ENCODE results near the gene CASQ2.

CASQ2 gene

DNA sequence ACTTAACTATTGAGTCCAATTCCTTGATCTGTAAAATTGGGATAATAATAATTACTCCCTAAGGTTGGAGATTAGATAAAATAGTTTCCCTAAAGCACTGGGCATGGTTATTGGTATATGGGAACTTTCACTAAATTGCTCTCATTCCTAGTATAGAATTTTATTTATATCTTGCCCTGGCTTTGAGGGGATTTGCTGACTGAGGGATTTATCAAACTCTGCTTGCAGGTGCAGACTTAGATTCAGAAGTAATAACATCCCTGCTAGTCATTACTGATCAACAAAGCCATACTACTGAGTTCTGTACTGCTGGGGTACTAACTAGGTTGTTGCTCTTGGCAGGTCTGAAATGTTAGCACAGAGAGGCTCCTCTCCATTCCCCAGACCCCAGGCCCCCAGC lies 41.9 kb downstream of the CASQ2 start:
- DNase-seq: no peak

GRCh38 chr1:115726161-115726560 lies 42.4 kb downstream of the CASQ2 start:
- no peak for DNase-seq

DNA sequence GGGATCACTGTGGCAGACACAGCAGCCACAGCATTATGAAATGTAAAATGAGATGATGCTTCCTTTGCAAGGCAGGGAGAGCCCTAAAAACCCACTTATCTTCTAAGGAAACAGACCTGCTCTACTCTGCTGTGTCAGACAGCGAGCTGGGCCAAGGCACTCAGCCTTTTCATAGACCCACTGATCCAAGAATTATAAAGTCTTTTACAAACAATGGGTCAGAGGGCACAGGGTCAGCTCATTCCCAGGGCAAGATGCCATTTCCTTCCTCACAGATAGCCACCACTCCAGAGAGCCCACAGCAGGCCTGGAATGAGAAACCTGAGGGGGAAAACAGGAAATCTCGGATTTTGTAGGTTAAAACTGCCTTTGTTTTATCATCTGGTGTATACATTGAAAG lies 42.9 kb downstream of the CASQ2 start:
- no peak for DNase-seq

DNA sequence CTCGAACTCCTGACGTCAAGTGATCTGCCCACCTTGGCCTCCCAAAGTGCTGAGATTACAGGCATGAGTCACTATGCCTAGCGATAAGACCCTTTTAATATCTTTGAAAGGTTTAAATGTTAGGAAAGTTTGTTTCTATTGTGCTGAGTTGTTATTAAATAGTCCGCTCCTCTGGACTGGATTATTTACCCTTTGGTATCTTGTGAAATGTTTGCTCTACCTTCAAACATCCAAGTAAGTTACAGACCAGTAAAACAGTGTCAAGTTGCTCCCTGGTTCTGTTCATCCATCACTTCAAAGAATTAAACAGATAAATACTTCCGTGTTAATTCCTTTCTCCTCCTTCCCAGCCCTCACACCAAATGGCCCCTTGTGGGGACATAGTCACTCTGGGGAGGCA lies 44.8 kb downstream of the CASQ2 start:
- DNase-seq: no peak

- no peak for DNase-seq
Observed at GRCh38 chr1:115722221-115722620, 46.3 kb downstream of the CASQ2 start.

DNA sequence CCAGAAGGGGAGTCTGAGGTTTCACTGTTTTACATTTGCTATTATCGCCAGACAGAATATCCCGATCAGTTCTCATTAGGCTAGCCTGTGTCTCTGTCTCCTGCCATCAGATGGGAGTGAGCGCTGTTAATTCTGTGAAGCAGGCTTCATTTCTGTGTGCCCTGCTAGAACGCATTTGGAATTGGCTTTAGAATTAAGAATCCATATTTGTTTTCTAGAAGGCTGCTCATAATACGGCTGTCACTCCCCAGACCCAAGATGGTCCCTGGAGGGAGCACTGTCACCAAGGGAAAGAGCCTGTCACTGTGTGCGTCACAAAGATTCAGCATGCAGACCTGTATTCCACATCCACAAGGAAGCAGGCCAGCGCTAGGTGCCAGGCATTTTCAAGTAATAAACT lies 49.2 kb downstream of the CASQ2 start:
- no peak for DNase-seq

- DNase-seq: no peak
Observed at GRCh38 chr1:115718011-115718754, 50.3 kb downstream of the CASQ2 start.

GRCh38 chr1:115717541-115717940 lies 51.0 kb downstream of the CASQ2 start:
- DNase-seq: peak; percentile 22

DNA sequence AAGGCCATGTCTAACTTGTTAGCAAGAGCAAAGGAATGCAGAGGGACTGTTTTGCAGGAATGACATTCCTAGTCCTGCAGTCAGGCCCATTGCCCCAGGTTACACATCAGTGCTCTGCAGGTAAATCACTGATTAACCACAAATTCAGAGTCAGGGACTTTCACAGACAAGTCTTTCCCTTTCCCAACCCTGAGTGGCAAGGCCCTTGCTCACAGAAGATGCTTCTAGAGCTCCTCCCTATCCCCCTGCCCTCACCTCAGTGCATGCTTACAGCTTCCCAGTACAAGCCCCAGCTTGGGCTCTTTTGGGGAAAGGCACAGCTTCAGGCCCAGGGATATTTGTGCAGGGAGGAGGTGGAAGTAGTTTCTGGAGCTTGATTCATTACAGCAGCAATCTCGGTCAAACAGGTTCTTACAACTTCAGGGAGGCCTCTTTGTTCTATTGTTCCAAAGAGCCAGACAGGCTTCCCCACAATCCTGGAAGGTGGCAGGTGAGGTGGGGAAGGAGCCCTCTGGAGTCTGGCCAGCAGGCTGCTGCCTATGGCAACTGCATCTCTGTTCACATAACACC lies 53.9 kb downstream of the CASQ2 start:
- no peak for DNase-seq

DNA sequence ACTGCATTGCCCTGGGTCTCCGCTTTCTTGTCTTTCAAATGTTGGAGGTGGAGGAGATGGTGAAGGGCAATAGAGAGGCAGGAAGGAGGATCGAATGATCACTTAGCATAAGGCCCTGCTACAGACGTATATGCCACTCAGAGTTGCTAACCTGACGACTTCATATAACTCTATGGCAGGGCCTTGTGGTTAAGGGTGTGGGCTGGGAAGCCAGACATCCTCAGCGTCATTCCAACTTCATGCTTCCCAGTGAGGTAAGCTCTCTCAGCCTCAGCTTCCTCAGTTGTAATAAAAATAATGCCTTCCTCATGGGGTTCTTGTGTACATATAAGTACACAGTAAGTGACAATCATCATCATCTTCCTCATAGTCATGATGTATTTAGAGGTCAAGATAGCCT lies 54.6 kb downstream of the CASQ2 start:
- DNase-seq: no peak

- no peak for DNase-seq
Observed at GRCh38 chr1:115712911-115713609, 55.5 kb downstream of the CASQ2 start.

- no peak for DNase-seq
Observed at GRCh38 chr1:115710859-115711624, 57.5 kb downstream of the CASQ2 start.

DNA sequence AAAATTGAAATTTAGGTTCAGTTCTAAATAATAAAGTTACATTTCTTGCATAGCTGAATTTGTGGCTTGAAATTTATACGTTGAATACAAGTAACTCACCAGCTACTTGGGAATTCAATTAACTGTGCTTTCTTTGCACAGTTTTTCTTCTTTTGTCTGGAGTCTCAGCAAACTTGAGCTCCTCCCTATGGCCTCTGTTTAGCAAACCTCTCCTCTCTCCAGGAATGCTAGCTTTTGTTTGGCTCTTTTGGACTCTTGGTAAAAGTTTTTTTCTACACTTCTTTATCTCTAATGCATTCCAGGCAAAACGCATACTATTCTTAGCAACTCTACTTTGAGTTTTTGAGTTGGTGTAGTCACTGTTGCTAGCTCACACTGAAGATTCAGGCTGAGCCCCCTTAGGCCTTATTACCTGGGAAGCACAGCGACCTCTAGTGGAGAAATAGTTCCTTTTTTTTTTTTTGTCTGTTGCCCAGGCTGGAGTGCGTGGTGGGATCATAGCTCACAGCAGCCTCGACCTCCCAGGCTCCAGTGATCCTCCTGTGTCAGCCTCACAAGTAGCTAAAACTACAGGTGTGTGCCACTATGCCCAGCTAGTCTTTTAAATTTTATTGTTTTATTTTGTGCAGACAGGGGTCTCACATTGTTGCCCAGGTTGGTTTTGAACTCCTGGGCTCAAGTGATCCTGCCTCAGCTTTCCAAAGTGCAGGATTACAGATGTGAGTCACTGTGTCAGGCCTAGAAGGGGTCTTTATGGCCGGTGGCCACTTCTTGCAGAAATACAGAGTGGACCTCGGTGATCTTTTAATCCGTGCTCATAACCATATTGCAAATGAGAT lies 61.7 kb downstream of the CASQ2 start:
- peak; percentile 47 for DNase-seq

DNA sequence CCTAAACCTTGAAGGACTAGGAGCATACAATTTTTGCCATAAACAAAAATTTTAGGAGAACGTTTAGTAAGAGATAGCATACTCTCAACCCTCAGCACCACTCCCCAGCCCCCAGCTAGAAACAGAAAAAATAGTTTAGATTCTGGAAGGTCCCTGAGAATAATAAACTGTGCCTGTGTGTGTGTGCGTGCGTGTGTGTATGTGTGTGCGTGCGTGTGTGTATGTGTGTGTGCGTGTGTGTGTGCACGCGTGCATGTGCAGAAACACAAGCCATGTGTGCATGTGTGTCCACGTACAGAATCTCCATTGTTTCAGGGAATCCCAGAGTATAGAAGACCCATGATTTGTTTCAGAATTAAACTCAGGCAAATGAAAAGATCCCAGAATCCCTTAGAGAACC lies 62.6 kb downstream of the CASQ2 start:
- DNase-seq: no peak

GRCh38 chr1:115705085-115705951 lies 63.2 kb downstream of the CASQ2 start:
- peak; percentile 22 for DNase-seq

DNA sequence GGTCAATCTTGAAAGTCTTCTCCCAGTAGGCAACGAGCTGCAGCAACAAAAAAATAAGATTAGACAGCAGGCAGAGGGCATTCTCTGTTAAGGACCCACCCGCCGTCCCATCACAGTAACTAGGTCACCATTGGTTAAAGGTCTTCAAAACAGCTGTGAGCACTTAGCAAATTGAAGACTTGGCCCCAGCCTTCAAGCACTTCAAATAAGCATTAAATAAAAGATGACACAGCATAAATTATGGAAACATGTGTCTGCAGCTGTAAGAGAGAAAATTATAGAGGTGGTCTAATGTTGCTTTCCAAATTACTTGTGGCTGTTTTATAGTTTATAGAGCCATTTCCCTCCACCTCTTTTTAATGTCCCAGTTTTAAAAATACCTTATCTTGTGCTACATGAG lies 65.6 kb downstream of the CASQ2 start:
- no peak for DNase-seq

DNA sequence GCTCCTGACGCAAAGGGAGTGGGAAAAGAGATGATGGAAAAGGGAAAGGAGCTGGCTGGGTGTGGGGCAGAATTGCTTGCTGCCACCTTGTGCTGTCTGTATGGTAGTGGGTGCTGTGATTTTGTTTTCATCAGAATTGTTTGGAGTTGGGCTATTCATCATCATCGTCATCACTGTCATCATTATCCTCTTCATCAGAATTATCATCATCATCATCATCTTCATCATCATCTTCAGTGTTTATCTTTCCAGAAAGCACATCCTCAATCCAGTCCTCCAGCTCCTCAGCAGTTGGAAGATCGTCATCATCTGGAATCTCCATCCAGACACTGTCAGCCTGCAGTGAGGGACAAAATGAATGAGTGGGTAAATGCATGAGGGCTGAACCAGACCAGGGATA lies 67.4 kb downstream of the CASQ2 start:
- no peak for DNase-seq

GRCh38 chr1:115697619-115698018 lies 70.9 kb downstream of the CASQ2 start:
- DNase-seq: no peak

DNA sequence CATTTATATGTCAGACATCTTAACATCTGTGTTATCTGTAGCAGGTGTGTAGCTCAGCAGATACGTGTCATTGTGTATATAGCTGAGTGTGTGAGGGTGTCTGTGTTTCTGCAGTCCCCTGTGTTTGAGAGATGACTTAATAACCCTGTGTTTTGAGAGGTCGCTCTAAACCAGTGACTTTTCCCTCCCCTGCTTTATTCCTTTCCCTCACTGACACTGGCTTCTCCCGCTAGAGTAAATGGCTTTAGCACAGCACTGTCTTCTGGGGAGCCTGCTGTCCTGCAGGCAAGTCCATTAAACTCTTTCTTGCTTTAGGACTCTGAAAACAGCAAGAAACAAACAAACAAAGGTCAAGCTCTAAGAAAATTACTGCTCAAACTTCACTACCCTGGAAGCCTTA lies 73.7 kb downstream of the CASQ2 start:
- DNase-seq: no peak

DNA sequence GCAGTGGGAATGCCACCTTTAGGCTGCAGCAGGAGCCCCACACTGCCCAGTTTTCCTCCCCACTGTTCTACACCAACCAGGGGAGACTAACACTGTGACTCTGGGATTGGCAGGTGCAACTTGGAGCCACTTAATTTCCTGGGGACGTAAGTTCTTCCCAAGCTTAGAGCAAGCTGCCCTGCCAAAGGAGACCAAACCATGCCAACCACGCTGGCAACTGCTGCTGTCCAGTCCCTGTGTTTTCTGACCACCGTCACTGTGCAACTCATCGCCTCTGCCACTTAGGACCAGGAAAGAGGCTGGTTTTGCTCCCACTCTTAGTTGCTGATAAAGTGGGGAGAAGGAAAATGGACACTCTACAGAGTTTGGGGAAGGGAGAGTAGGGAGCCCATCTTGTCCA lies 76.3 kb downstream of the CASQ2 start:
- DNase-seq: no peak

DNA sequence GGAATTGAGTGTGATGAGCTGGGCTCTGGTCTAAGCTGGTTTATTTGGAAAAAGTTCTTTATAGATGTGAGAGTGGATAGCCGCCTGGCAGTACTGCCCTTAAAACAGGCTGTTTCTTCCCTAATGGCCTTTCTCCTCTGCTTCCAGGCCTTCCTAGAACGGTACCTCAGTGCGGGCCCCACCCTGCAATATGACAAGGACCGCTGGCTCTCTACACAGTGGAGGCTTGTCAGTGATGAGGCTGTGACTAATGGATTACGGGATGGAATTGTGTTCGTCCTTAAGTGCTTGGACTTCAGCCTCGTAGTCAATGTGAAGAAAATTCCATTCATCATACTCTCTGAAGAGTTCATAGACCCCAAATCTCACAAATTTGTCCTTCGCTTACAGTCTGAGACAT lies 77.5 kb downstream of the CASQ2 start:
- DNase-seq: no peak

GRCh38 chr1:115687744-115688143 lies 80.8 kb downstream of the CASQ2 start:
- no peak for DNase-seq
